ENCODE data around the gene TBCD. TPM values are rescaled to one million over a fixed set of nuclear protein-coding genes. Genes with fewer than 3 reads are reported as not detected.

The TBCD gene
- total RNA-seq, 2 experiments from 2014 or later = 181 to 186 TPM

- POLR2A ChIA-PET = interaction anchor here (0.9 to 3.3 kb wide), 3 partner anchors 16 to 23 kb away, joined by 3 to 48 read pairs (median 3); no protein-coding TSS in a partner anchor
- no peaks in the 10 kb centered on the region for H3K27me3 Mint-ChIP-seq
- H3K36me3 Mint-ChIP-seq = peaks cover 5% of the 10 kb centered on the region
- H3K27ac Mint-ChIP-seq = peak overlapping the region; percentile 98
- H3K4me1 Mint-ChIP-seq = peaks cover 63% of the 10 kb centered on the region
- no peak overlapping the region for H3K4me3 Mint-ChIP-seq
- DNase-seq = no peak
- H3K9me3 Mint-ChIP-seq = no peaks in the 10 kb centered on the region
- no peak for ATAC-seq (ENCODE audit: low read depth)
Measured at GRCh38 chr17:82862191-82862590, 110.3 kb downstream of the TBCD start.

- H3K4me3 Mint-ChIP-seq = peak overlapping the region; percentile 82
- H3K27me3 Mint-ChIP-seq = no peaks in the 10 kb centered on the region
- POLR2A ChIA-PET = interaction anchor here (0.9 to 3.3 kb wide), 6 partner anchors 16 to 405 kb away, joined by 3 to 48 read pairs (median 6); partner anchors contain the start of gene NARF
- no peaks in the 10 kb centered on the region for H3K9me3 Mint-ChIP-seq
- H3K27ac Mint-ChIP-seq = peak overlapping the region; percentile 98
- H3K36me3 Mint-ChIP-seq = peaks cover 4% of the 10 kb centered on the region
- H3K4me1 Mint-ChIP-seq = peaks cover 60% of the 10 kb centered on the region
- ATAC-seq (ENCODE audit: low read depth) (no peak), DNase-seq (no peak)
Measured at GRCh38 chr17:82862737-82863382, 111.0 kb downstream of the TBCD start.

DNA sequence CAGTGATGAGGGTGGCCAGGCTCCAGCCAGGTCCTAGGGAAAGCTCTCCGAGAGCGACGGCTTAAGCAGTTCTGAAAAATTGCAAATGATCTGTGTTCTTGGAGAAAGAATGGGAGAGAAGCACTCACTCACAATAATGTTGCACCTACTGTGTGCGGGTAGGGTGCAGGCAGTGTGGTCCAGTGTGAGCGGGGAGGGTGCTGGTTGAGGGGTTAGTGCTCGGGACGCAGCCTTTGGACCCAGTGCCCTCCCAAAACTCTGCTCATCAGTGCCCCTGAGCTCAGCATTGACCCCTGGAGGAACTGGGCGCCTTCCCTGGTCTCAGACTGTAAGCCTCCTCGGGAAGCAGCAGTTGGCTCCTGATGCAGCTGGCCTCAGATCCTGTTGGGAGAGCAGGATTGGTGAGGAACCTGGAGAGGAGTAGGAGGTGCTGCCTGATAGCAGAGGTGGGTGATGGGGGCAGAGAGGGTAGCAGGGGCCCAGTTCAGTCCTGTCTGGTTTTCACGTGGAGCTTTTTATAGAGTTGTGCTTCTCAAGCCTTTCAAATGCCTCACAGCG lies 111.6 kb downstream of the TBCD start:
- POLR2A ChIA-PET = interaction anchor here (0.7 to 3.3 kb wide), 14 partner anchors 9 to 405 kb away, joined by 3 to 48 read pairs (median 3); partner anchors contain the start of gene NARF
- DNase-seq (no peak), ATAC-seq (ENCODE audit: low read depth) (no peak)
- Mint-ChIP-seq H3K4me3 (peak overlapping the region; percentile 82), H3K9me3 (no peaks in the 10 kb centered on the region), H3K4me1 (peaks cover 55% of the 10 kb centered on the region), H3K27ac (peak overlapping the region; percentile 98), H3K27me3 (no peaks in the 10 kb centered on the region), H3K36me3 (peaks cover 4% of the 10 kb centered on the region)

DNA sequence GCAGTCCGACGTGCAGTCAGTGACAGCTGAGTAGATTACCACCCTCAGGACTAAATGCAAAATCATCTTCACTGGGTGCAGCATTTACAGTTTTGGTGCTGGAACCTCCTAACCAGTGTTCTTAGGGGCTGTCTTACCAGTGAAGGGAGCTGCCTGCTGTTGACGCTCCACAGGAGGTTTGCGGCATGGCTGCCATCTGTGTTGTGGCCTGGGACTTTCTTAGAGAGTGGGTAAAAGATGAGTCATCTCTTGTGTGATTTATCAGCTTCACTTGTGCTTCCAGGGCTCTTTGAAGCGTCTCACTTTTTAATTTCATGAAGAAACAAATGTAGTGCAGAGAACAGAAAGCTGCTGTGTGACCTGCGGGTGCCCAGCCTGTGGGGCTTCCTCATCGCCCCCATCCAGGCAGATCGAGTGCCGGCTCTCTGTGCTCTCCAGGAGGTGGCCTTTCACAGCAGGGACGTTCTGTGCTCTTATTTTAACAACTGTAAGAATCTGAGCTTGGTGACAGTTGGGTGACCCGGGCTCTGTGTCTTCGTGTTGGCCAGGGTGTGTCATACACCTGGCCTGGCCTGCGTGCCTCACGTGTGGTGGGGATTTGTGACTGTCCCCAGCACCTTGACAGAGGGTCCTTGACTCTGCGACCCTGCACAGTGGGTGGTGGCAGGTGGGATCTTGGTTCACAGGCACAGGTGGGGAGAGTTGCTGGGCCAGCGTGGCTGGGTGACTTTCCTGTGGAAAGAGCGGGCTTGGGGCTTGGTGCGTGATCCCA lies 112.3 kb downstream of the TBCD start:
- DNase-seq = peak; percentile 86
- Mint-ChIP-seq H3K36me3 (peaks cover 4% of the 10 kb centered on the region), H3K27ac (peak overlapping the region; percentile 98), H3K4me3 (peak overlapping the region; percentile 82), H3K9me3 (no peaks in the 10 kb centered on the region), H3K27me3 (no peaks in the 10 kb centered on the region), H3K4me1 (peaks cover 51% of the 10 kb centered on the region)
- POLR2A ChIA-PET = interaction anchor here (0.6 to 3.3 kb wide), 17 partner anchors 9 to 406 kb away, joined by 3 to 48 read pairs (median 3); partner anchors contain the start of gene NARF
- ATAC-seq (ENCODE audit: low read depth) = peak; percentile 91

DNA sequence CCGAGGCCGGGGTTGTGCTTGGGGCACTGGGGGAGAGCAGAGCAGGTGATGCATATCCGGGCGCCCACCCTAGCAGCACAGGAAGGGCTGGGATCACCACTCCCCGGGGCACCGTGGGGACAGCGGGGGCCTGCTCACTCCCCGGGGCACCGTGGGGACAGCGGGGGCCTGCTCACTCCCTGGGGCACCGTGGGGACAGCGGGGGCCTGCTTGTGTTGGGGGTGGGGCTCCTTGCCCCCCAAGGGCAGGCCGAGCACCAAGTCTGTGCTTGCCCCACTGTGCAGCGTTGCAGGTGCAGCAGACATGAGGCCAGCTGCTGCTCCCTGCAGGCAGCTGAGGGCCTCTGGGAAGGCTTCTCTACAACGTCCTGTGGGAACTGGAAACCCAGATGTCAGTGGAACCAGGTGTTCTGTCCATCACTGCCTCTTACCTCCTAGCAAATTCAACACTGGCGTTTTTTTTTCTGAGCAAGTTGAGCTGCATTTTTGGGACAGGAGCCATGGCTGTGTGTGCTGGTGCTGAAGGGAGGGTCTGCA lies 112.9 kb downstream of the TBCD start:
- Mint-ChIP-seq H3K9me3 (no peaks in the 10 kb centered on the region), H3K4me3 (peak overlapping the region; percentile 82), H3K27ac (peak overlapping the region; percentile 98), H3K27me3 (no peaks in the 10 kb centered on the region), H3K36me3 (peaks cover 2% of the 10 kb centered on the region), H3K4me1 (peaks cover 45% of the 10 kb centered on the region)
- POLR2A ChIA-PET = interaction anchor here (0.6 to 3.3 kb wide), 10 partner anchors 14 to 336 kb away, joined by 3 to 48 read pairs (median 3); no protein-coding TSS in a partner anchor
- ATAC-seq (ENCODE audit: low read depth) = peak; percentile 1
- DNase-seq = no peak

- ATAC-seq (ENCODE audit: low read depth) = no peak
Measured at GRCh38 chr17:82865274-82865673, 113.4 kb downstream of the TBCD start.

GRCh38 chr17:82865774-82866395 lies 114.0 kb downstream of the TBCD start:
- H3K4me3 Mint-ChIP-seq = peak overlapping the region; percentile 52

More at GRCh38 chr17:82865274-82865673, 113.4 kb downstream of the TBCD start:
- H3K36me3 Mint-ChIP-seq = peaks cover 2% of the 10 kb centered on the region
- H3K27ac Mint-ChIP-seq = peak overlapping the region; percentile 98
- POLR2A ChIA-PET = interaction anchor here (0.6 to 3.3 kb wide), 4 partner anchors 14 to 186 kb away, joined by 3 to 48 read pairs (median 12); no protein-coding TSS in a partner anchor
- peaks cover 40% of the 10 kb centered on the region for H3K4me1 Mint-ChIP-seq
- H3K4me3 Mint-ChIP-seq = peak overlapping the region; percentile 82
- no peak for DNase-seq
- no peaks in the 10 kb centered on the region for H3K9me3 Mint-ChIP-seq
- H3K27me3 Mint-ChIP-seq = no peaks in the 10 kb centered on the region

DNA sequence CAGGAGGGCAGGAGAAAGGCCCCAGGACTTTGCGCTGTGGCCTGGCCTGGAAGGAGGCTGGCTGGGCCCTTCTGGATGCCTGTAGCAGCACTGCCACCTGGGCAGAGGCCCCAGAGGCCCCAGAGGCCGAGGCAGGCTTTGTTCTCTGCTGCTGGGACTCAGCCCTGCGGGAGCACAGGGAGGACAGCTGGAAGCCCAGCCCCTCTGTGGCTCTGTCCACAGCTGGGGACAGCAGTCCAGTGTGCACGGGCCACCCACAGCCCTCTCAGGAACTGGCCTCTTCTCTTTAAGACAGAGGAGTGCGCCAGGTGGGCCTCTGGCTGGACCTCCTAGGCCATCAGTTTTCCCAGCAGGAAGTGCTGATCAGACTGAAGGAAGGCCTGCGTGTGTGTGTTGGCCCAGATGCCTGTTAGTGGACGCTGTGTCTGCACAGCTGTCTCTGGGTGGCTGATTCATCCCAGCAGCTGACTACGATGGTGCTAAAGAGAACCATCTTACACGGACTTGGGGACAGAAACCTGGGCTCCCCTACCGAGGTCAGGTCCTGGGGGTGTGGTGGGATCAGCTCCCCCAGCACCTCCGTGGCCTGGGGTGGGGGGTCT lies 114.8 kb downstream of the TBCD start:
- no peak overlapping the region for H3K27ac Mint-ChIP-seq
- H3K4me3 Mint-ChIP-seq = no peak overlapping the region
- POLR2A ChIA-PET = no interaction called here
- H3K27me3 Mint-ChIP-seq = no peaks in the 10 kb centered on the region
- peaks cover 36% of the 10 kb centered on the region for H3K4me1 Mint-ChIP-seq
- ATAC-seq (ENCODE audit: low read depth) (no peak), DNase-seq (no peak)
- H3K36me3 Mint-ChIP-seq = peaks cover 8% of the 10 kb centered on the region
- no peaks in the 10 kb centered on the region for H3K9me3 Mint-ChIP-seq

More at GRCh38 chr17:82865774-82866395, 114.0 kb downstream of the TBCD start:
- H3K27me3 Mint-ChIP-seq = no peaks in the 10 kb centered on the region
- peaks cover 8% of the 10 kb centered on the region for H3K36me3 Mint-ChIP-seq
- POLR2A ChIA-PET = no interaction called here
- H3K27ac Mint-ChIP-seq = peak overlapping the region; percentile 98
- DNase-seq = no peak
- no peak for ATAC-seq (ENCODE audit: low read depth)
- no peaks in the 10 kb centered on the region for H3K9me3 Mint-ChIP-seq
- H3K4me1 Mint-ChIP-seq = peaks cover 38% of the 10 kb centered on the region

DNA sequence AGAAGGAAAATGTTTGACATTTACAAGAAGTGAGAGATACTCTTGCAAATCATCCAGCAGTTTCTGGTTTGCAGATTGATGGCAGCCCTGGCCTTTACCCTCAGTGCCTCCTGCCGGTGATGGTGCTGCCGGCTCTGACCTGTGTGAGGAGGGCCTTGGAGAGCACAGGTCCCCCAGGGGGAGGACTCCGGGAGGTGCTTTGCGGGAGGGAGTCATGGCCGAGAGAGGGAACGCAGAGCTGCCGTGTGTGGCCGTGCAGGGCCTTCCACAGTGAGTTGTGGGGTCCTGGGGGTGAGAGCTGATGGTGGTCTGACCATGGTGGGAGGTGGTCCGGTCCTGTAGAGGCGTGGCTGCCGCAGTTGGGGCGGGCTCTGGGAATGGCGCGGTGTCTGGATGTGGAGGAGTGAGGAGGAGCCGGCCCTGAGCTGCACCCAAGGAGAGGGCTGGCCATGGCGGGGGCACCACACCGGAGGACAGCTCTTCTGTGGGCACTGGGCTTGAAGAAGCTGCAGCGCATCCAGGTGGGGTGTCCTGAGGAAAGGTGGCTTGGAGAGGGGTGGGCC lies 116.0 kb downstream of the TBCD start:
- H3K9me3 Mint-ChIP-seq = no peaks in the 10 kb centered on the region
- H3K27me3 Mint-ChIP-seq = no peaks in the 10 kb centered on the region
- peaks cover 8% of the 10 kb centered on the region for H3K36me3 Mint-ChIP-seq
- H3K4me3 Mint-ChIP-seq = no peak overlapping the region
- no peak for DNase-seq
- POLR2A ChIA-PET = no interaction called here
- H3K27ac Mint-ChIP-seq = peak overlapping the region; percentile 19
- peaks cover 31% of the 10 kb centered on the region for H3K4me1 Mint-ChIP-seq
- no peak for ATAC-seq (ENCODE audit: low read depth)

GRCh38 chr17:82868715-82869131 lies 116.9 kb downstream of the TBCD start:
- H3K4me1 Mint-ChIP-seq = peaks cover 23% of the 10 kb centered on the region
- no peak for ATAC-seq (ENCODE audit: low read depth)
- no peak for DNase-seq
- H3K27ac Mint-ChIP-seq = no peak overlapping the region
- POLR2A ChIA-PET = no interaction called here
- peaks cover 8% of the 10 kb centered on the region for H3K36me3 Mint-ChIP-seq
- H3K27me3 Mint-ChIP-seq = no peaks in the 10 kb centered on the region
- H3K4me3 Mint-ChIP-seq = no peak overlapping the region
- H3K9me3 Mint-ChIP-seq = no peaks in the 10 kb centered on the region

GRCh38 chr17:82869536-82869935 lies 117.7 kb downstream of the TBCD start:
- Mint-ChIP-seq H3K9me3 (no peaks in the 10 kb centered on the region), H3K27me3 (no peaks in the 10 kb centered on the region), H3K27ac (no peak overlapping the region), H3K4me3 (no peak overlapping the region), H3K4me1 (peaks cover 15% of the 10 kb centered on the region), H3K36me3 (peaks cover 8% of the 10 kb centered on the region)
- DNase-seq (no peak), ATAC-seq (ENCODE audit: low read depth) (no peak)
- POLR2A ChIA-PET = no interaction called here

GRCh38 chr17:82870091-82870491 lies 118.2 kb downstream of the TBCD start:
- no peak overlapping the region for H3K4me3 Mint-ChIP-seq
- POLR2A ChIA-PET = no interaction called here
- H3K27ac Mint-ChIP-seq = no peak overlapping the region
- H3K36me3 Mint-ChIP-seq = peaks cover 9% of the 10 kb centered on the region
- no peak for ATAC-seq (ENCODE audit: low read depth)
- peaks cover 19% of the 10 kb centered on the region for H3K4me1 Mint-ChIP-seq
- no peaks in the 10 kb centered on the region for H3K27me3 Mint-ChIP-seq
- DNase-seq = no peak
- no peaks in the 10 kb centered on the region for H3K9me3 Mint-ChIP-seq
